GM12892 (cell line): ENCODE measurements around the gene MEIOB.

ENCODE experiments used
- POLR2A ChIP-seq: IDR thresholded peaks from 2 replicates; pipeline ENCODE4 v1.6.1; 2011; ENCODE audit warnings: low read depth, low read length, control low read depth
- POLR2AphosphoS5 ChIP-seq: IDR thresholded peaks from 2 replicates; pipeline ENCODE4 v1.6.1; 2011; ENCODE audit warnings: low read depth, low read length, control low read depth
- TAF1 ChIP-seq: IDR thresholded peaks from 2 replicates; pipeline ENCODE4 v1.6.1; 2011; ENCODE audit warnings: low read depth, mild to moderate bottlenecking, control low read depth, low read length, borderline replicate concordance

GRCh38 chr16:1903845-1904840 is 32.2 kb upstream of the MEIOB start:
- no peak for TF ChIP-seq TAF1
- no peak for TF ChIP-seq POLR2A
- no peak for TF ChIP-seq POLR2AphosphoS5
